Measurements from ENCODE around the gene COL4A5.
"Not testable (repeated sequence)": the region's sequence is repeated elsewhere in the genome, so short reads cannot be mapped to it uniquely, and the experiment has no call there.

The COL4A5 gene

GRCh38 chrX:108456971-108457477 is 17.4 kb downstream of the COL4A5 start:
- DNase-seq: no peak

DNA sequence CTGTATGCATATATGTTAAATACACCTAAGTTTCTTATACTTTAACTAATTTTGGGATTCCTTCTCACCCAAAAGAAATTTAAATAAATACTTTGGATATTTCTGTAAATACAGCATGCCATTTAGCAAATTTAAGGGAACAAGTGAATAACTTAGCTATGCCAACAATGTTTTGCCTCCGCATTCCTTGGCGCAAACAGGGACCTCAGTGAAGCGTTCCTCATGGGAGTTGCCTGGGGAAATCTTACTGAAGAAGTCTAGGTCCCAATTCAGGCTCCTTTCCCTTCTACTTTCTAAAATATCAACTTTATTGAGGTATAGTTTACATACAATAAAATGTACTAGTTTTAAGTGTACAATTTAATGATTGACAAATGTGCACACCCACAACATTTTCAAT is 25.0 kb downstream of the COL4A5 start:
- DNase-seq: no peak

DNA sequence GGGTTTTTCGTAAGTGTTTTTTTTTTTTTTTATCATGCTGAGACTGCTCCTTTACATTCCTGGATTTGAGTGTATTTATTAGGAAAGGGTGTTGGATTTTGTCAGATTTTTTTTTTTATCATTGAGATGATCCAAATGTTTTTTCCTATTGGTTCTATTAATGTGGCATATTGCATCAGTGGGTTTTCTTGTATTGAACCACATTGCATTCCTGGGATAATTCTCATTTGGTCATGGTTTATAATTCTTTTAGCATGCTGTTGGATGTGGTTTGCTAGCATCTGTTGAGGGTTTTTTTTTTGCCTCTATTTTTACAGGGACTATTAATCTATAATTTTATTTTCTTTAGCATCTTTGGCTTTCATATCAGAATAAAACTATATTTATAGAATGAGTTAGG is 28.8 kb downstream of the COL4A5 start:
- DNase-seq: no peak

- DNase-seq: no peak
Observed at GRCh38 chrX:108473979-108474378, 34.3 kb downstream of the COL4A5 start.

DNA sequence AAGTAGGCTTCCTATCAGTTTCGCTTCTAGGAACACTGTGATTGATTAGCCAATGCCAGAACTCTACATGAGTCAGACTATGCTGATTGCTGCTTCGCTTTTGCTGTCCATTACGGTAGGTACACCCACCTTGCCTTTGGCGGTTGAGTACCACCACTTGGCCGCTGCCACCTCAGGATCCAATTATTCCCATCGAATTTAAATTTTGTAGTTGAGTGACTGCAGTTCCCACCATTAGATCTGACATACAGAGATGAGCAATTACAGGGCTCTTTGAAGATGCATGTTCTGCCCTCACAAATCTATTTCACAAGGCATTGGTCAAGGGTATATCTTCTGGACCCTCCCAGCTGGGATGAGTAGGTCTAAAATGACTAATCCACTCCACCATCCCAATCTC is 41.9 kb downstream of the COL4A5 start:
- DNase-seq: not testable (repeated sequence)

DNA sequence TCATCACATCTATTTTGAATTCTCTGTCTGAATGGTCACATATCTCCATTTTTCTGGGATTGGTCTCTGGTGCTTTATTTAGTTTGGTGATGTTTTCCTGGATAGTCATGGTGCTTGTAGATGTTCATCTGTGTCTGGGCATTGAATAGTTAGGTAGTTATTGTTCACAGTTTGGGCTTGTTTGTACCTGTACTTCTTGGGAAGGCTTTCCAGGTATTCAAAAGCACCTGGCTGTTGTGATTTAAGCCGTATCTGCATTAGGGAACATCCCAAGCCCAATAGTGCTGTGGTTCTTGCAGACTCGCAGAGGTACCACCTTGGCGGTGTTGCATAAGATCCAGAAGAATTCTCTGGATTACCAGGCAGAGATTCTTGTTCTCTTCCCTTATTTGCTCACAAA is 44.6 kb downstream of the COL4A5 start:
- DNase-seq: no peak

DNA sequence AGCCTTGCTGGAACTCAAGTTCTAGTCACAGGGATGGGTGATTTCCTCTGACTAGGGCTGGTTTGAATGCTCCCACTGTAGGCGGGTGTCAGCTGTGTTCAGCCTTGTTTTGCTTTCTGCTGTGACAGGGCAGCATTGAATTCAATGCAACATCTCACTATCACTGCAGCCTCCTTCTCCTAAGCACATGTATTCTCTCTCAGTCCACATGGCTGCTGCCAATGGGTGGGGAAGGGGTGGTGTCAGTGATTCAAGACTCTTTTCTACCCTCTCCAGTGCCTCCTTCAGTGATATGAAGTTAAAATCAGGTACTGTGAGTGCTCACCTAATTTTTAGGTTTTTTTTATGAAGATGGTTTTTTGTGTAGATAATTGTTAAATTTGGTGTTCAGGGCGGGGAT is 46.3 kb downstream of the COL4A5 start:
- DNase-seq: no peak

GRCh38 chrX:108494406-108495090 is 54.9 kb downstream of the COL4A5 start:
- no peak for DNase-seq

DNA sequence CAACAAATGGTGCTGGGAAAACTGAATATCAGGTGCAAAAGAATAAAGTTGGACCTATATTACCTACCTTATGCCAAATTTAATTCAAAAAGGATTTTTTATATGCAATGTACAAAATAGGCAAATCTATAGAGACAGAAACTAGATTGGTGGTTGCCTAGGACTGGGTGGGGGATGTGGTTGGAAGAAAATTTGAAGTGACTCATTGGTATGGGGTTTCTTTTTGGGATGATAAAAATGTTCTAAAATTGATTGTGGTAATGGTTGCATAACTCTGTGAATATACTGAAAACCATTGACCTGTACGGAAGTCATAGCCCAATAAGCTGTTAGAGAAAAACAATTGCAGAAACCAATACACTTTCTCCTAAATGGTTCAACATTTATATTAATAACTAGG is 72.1 kb downstream of the COL4A5 start:
- DNase-seq: no peak

- no peak for DNase-seq
Observed at GRCh38 chrX:108516184-108516583, 76.5 kb downstream of the COL4A5 start.

DNA sequence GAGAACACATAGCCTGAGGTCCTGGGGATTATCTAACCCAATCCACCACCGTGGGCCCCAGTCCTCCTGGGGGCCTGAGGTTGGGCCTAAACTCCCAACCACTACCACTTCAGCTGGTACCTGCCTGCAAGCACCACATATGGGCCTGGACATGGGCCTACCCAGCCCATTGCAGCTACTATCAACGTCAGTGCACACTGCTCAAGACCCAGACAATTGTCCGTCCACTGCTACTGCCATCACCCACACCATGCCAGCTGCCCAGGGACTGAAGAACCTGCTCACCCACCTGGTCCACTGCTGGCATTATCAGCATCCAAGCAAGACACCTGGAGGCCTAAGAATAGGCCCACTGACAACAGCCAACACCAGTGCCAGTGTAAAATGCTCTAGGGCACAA is 88.1 kb downstream of the COL4A5 start:
- no peak for DNase-seq

- no peak for DNase-seq
Observed at GRCh38 chrX:108537005-108537404, 97.4 kb downstream of the COL4A5 start.

GRCh38 chrX:108541286-108541685 is 101.6 kb downstream of the COL4A5 start:
- DNase-seq: no peak

- no peak for DNase-seq
Observed at GRCh38 chrX:108557580-108557979, 117.9 kb downstream of the COL4A5 start.

GRCh38 chrX:108558217-108558616 is 118.6 kb downstream of the COL4A5 start:
- DNase-seq: no peak

- no peak for DNase-seq
Observed at GRCh38 chrX:108573136-108573535, 133.5 kb downstream of the COL4A5 start.

GRCh38 chrX:108582151-108582550 is 142.5 kb downstream of the COL4A5 start:
- no peak for DNase-seq

- DNase-seq: no peak
Observed at GRCh38 chrX:108584617-108585211, 145.1 kb downstream of the COL4A5 start.

DNA sequence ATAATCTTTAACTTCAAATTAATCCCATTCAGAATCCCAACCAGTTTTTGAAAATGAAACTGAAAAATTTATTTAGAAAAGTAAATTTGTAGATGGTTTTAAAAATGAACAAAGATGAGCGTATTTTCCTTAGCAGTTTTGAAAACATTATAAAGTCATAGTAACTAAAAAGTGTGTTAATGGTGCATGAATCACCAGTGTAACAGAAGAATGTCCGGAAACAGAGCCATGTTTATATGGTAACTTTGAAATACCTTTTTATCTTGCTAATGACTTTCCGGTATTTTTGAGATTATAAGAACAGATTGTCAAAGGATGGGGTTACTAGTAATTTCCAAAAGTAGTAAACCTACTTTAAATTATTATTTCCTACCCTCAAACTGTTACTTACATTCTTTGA is 150.9 kb downstream of the COL4A5 start:
- no peak for DNase-seq

- DNase-seq: no peak
Observed at GRCh38 chrX:108601276-108601675, 161.6 kb downstream of the COL4A5 start.

DNA sequence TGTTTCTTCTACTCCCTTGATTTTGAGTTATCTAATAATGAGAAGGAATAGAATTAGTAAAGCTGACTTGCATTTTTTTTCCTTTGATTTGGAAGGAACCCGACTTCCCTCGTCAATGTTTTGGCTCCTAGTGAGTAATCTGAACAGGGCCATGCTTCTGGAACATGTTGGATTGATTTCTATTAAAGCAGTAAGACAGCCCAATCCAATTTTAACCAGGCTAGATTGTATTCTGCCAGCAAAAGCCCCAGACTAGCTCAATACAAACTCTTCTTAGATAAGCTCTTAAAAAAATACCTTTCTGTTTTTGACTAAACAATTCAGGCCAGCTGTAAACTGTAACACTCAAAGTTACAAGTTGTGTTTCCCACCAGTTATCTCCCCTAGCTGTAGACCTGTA is 170.5 kb downstream of the COL4A5 start:
- no peak for DNase-seq

DNA sequence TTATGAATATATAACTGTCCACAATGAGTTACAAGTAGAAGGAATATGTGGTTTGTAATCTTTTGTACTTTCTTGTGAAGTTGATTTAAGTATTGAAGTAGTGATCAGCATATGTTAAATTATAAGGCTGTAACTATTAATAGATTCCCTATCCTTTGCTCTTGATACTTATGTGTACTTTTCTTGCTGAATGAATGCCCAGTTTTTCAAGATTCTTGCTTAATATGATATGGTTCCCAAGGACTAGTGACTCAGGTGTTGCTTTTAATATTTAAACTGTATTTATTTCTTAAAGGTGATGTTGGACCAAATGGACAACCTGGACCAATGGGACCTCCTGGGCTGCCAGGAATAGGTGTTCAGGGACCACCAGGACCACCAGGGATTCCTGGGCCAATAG is 175.0 kb downstream of the COL4A5 start:
- no peak for DNase-seq

- DNase-seq: no peak
Observed at GRCh38 chrX:108640817-108641216, 201.2 kb downstream of the COL4A5 start.

GRCh38 chrX:108641589-108642272 is 202.1 kb downstream of the COL4A5 start:
- DNase-seq: no peak

All from DMS79 (cell line).